Activated CD4-positive, alpha-beta T cell treated with anti-CD3 and anti-CD28 coated beads, Interleukin-10, Interleukin-2, amounts not matched to agents 100 ng/mL and 50 ng/mL, durations not matched to agents 16 hours and 8 hours (primary cell): ENCODE data around the gene RBFOX2.
"Not testable (repeated sequence)": the region's sequence is repeated elsewhere in the genome, so short reads cannot be mapped to it uniquely, and the experiment has no call there.

ENCODE experiments used
- DNase-seq: peaks from one replicate; pipeline ENCODE4 v3.0.0-alpha.2; 2020

Gene RBFOX2

GRCh38 chr22:35754761-35755160 lies 273.9 kb downstream of the RBFOX2 start:
- DNase-seq, result no peak

GRCh38 chr22:35752863-35753189 lies 275.8 kb downstream of the RBFOX2 start:
- no peak for DNase-seq

- no peak for DNase-seq
These were observed 276.4 kb downstream of the RBFOX2 start for GRCh38 chr22:35752006-35752862.

GRCh38 chr22:35749808-35750207 lies 278.8 kb downstream of the RBFOX2 start:
- DNase-seq, result no peak

- no peak for DNase-seq
These were observed 281.5 kb downstream of the RBFOX2 start for GRCh38 chr22:35746946-35747703.

GRCh38 chr22:35746248-35746647 lies 282.4 kb downstream of the RBFOX2 start:
- no peak for DNase-seq

- DNase-seq, result no peak
These were observed 285.2 kb downstream of the RBFOX2 start for GRCh38 chr22:35743326-35743860.

GRCh38 chr22:35742342-35743100 lies 286.1 kb downstream of the RBFOX2 start:
- DNase-seq, result no peak

- no peak for DNase-seq
These were observed 288.0 kb downstream of the RBFOX2 start for GRCh38 chr22:35740616-35741015.

- DNase-seq, result no peak
These were observed 288.7 kb downstream of the RBFOX2 start for GRCh38 chr22:35739931-35740380.

GRCh38 chr22:35739076-35739930 lies 289.3 kb downstream of the RBFOX2 start:
- DNase-seq, result no peak

- not testable (repeated sequence) for DNase-seq
These were observed 290.7 kb downstream of the RBFOX2 start for GRCh38 chr22:35737886-35738285.

GRCh38 chr22:35736701-35737100 lies 291.9 kb downstream of the RBFOX2 start:
- DNase-seq, result no peak

GRCh38 chr22:35736166-35736565 lies 292.5 kb downstream of the RBFOX2 start:
- no peak for DNase-seq

GRCh38 chr22:35735542-35735941 lies 293.1 kb downstream of the RBFOX2 start:
- no peak for DNase-seq

GRCh38 chr22:35734517-35734827 lies 294.2 kb downstream of the RBFOX2 start:
- DNase-seq, result no peak

- DNase-seq, result no peak
These were observed 294.7 kb downstream of the RBFOX2 start for GRCh38 chr22:35733791-35734516.

- no peak for DNase-seq
These were observed 295.6 kb downstream of the RBFOX2 start for GRCh38 chr22:35733036-35733435.

- DNase-seq, result no peak
These were observed 296.5 kb downstream of the RBFOX2 start for GRCh38 chr22:35732116-35732515.

GRCh38 chr22:35731321-35731720 lies 297.3 kb downstream of the RBFOX2 start:
- DNase-seq, result no peak

GRCh38 chr22:35729309-35729698 lies 299.3 kb downstream of the RBFOX2 start:
- no peak for DNase-seq
